ENCODE measurements around the gene MPZL1.

DNA sequence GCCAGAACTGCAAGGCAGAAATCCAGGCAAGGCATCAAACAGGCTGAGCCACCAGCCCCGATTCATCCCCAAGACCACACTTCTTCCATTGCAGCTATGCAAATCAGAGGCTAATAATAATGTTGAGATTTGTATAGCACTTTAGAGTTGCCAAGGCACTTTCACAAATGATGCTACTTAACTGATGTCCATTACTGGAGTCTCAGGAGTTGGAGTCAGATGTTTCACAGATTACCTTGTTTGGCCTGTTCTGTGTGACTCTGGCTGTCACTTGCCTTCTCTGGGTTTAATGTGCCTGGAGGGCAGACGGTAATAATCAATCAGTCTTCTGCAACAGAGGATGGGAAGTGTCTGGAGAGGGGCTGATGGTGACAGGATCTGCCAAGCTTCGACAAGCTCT lies 40.8 kb upstream of the MPZL1 start:
- TF ChIP-seq, protein P1, sequence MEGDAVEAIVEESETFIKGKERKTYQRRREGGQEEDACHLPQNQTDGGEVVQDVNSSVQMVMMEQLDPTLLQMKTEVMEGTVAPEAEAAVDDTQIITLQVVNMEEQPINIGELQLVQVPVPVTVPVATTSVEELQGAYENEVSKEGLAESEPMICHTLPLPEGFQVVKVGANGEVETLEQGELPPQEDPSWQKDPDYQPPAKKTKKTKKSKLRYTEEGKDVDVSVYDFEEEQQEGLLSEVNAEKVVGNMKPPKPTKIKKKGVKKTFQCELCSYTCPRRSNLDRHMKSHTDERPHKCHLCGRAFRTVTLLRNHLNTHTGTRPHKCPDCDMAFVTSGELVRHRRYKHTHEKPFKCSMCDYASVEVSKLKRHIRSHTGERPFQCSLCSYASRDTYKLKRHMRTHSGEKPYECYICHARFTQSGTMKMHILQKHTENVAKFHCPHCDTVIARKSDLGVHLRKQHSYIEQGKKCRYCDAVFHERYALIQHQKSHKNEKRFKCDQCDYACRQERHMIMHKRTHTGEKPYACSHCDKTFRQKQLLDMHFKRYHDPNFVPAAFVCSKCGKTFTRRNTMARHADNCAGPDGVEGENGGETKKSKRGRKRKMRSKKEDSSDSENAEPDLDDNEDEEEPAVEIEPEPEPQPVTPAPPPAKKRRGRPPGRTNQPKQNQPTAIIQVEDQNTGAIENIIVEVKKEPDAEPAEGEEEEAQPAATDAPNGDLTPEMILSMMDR (IDR thresholded peaks at IDR 0.05; ENCODE audit: low read depth, low read length, poor library complexity, severe bottlenecking): no peak
- TF ChIP-seq EZH2phosphoT487 (IDR thresholded peaks at IDR 0.05; ENCODE audit: borderline replicate concordance, low read length): no peak

Measured in DOHH2 (cell line).